Kidney epithelial cell (primary cell): Measurements from ENCODE around the gene CPSF4L. TPM values are rescaled to one million over a fixed set of nuclear protein-coding genes. Genes with fewer than 3 reads are reported as not detected.

Experiments used
- DNase-seq: peaks from one replicate; pipeline ENCODE4 v3.0.0-alpha.2; 2010; ENCODE audit warnings: low read depth
- H3K27me3 ChIP-seq: 2 replicates; pipeline ENCODE4 v1.6.0; 2011; ENCODE audit warnings: low read length; ENCODE audit not compliant: control insufficient read depth, insufficient read depth
- H3K36me3 ChIP-seq: 2 replicates; pipeline ENCODE4 v1.5.1; 2011; ENCODE audit warnings: low read length; ENCODE audit not compliant: control insufficient read depth, insufficient read depth
- H3K4me3 ChIP-seq: 2 replicates; pipeline ENCODE4 v1.5.1; 2011; ENCODE audit warnings: low read depth, mild to moderate bottlenecking, control low read depth, low read length
- CTCF ChIP-seq: IDR thresholded peaks from 2 replicates; pipeline ENCODE4 v1.5.1; 2011; ENCODE audit warnings: mild to moderate bottlenecking, moderate library complexity, low read length, control low read depth, inconsistent platforms; ENCODE audit not compliant: insufficient read depth, poor library complexity, severe bottlenecking
- total RNA-seq: library from RNA; depleted of rRNA; stranded (reverse); fragments of >200 nt; gene quantifications from 2 replicates; pipeline ENCODE4 v1.2.3, GENCODE V29; 2015

CPSF4L gene
- total RNA-seq, 1 donor from 2014 or later: not detected

GRCh38 chr17:73237714-73238113, 24.0 kb downstream of the CPSF4L start:
- no peak for DNase-seq
- Histone ChIP-seq H3K36me3 (no peaks in the 10 kb centered on the region), H3K27me3 (no peaks in the 10 kb centered on the region), H3K4me3 (no peak overlapping the region)
- TF ChIP-seq CTCF: no peak

GRCh38 chr17:73234736-73235135, 26.9 kb downstream of the CPSF4L start:
- H3K4me3 ChIP-seq: no peak overlapping the region
- H3K36me3 ChIP-seq: no peaks in the 10 kb centered on the region
- TF ChIP-seq CTCF: no peak
- no peaks in the 10 kb centered on the region for H3K27me3 ChIP-seq
- no peak for DNase-seq

GRCh38 chr17:73232587-73233373, 28.9 kb downstream of the CPSF4L start:
- H3K27me3 ChIP-seq: no peaks in the 10 kb centered on the region
- DNase-seq: no peak

GRCh38 chr17:73231841-73232586, 29.7 kb downstream of the CPSF4L start:
- Histone ChIP-seq H3K27me3 (no peaks in the 10 kb centered on the region), H3K36me3 (no peaks in the 10 kb centered on the region), H3K4me3 (peak overlapping the region; percentile 94)
- DNase-seq: peak; percentile 56
- peak; percentile 32 for TF ChIP-seq CTCF

More at GRCh38 chr17:73232587-73233373, 28.9 kb downstream of the CPSF4L start:
- no peak for TF ChIP-seq CTCF
- no peaks in the 10 kb centered on the region for H3K36me3 ChIP-seq
- H3K4me3 ChIP-seq: peak overlapping the region; percentile 94

GRCh38 chr17:73231395-73231794, 30.3 kb downstream of the CPSF4L start:
- DNase-seq: no peak
- Histone ChIP-seq H3K4me3 (peak overlapping the region; percentile 94), H3K36me3 (no peaks in the 10 kb centered on the region), H3K27me3 (no peaks in the 10 kb centered on the region)
- no peak for TF ChIP-seq CTCF

GRCh38 chr17:73230088-73230487, 31.6 kb downstream of the CPSF4L start:
- no peak for TF ChIP-seq CTCF
- Histone ChIP-seq H3K4me3 (no peak overlapping the region), H3K36me3 (no peaks in the 10 kb centered on the region), H3K27me3 (no peaks in the 10 kb centered on the region)
- no peak for DNase-seq
